G401.6 (cell line): Measurements from ENCODE around the gene PPP1R3G.

Experiments used
- FAIRE-seq: peaks from 2 replicates; lab custom pipeline; 2012; peaks lifted over from hg19 to GRCh38; lab: Jason Lieb, UNC

The PPP1R3G gene

DNA sequence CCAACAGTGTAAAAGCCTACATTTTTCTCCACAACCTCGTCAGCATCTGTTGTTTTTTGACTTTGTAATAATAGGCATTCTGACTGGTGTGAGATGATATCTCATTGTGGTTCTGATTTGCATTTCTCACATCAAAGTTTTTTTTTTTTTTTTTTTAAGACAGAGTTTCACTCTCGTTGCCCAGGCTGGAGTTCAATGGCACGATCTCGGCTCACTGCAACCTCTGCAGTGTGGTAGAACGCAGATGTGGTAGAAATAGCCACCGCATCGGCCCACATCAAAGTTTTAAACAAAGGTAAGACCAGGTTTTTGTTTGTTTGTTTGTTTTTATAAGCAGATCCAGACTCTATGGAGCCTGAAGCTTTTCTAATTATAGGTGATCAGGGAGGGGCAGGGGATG lies 12.7 kb upstream of the PPP1R3G start:
- FAIRE-seq = no peak

DNA sequence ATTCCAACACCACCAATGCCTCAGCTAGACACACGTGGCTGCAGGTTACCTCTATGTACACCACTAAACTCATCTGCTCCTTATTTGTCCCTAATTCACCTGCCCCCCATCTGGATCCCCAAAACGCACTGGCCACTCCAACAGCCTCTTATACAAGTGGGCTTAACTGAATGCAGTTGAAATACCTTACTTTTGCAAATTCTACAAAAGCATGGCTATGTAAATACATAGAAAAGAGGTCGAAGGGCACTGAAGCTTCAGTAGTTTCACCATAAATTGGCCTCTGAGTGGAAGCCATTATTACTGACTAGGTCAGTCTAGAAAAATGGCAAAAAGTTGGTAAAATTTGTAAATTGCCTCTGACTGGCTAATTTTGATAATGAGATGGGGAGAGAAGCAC lies 11.1 kb upstream of the PPP1R3G start:
- FAIRE-seq = no peak

DNA sequence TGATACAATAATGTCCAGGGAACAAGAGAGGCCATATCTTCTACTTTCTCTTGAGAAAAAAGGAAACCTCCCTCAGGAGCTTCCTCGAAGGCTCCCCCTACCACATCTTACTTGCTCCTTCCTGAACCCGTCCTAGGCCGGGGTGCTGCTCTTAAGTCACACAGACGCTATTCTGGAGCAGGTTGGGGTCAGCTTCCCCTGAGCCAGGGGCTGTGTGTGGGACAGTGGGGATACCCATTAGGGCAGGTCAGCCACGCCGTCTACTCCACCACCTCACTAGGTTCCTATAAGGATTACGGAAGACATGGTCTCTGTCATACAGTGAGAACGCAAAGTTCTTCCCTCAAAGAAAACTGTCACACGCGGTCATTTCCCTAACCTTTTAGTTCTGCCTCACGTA lies 8.2 kb upstream of the PPP1R3G start:
- no peak for FAIRE-seq

DNA sequence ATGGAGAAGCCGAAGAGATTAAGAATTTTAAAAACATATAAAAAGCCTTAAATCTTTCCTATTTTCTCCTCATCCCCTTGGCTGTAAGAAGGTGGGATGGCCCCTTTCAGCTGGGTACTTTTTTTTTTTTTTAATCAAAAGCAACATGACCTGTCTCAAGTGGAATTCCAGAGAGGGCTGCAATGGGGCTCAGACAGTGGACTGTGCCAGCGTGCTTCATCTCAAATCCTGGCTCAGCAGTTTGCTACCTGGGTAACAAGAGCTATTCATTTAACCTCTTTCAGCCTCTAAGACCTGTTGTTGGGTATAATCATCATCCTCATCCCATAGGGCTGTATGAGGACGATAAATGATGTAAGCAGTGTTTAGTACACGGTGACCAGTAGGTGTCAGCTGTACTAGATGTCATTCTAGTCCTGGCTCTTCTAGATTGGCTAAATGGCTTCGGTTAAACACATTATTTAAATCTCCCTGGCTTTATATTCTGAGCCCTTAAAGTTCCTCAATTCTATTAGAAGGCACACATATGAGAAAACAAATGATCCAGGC lies 6.9 kb upstream of the PPP1R3G start:
- FAIRE-seq = no peak

DNA sequence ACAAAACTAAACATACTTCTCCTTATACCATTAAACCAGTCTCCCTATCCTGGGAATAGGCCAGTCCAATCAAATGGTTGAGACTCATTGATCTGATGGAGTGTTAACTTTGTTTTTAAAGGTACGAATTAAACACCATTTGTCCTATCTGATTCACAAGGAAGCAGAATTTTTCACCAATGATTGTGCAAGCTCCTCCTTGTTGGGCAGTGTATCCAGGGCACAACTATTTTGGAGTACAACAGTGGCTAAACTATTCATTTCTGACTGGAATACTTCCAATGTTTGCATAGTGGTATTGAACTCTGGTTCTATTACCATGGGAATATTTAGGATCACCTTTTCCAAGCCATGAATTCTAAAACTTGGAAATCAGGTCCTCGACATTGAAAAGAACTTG lies 5.4 kb upstream of the PPP1R3G start:
- no peak for FAIRE-seq

DNA sequence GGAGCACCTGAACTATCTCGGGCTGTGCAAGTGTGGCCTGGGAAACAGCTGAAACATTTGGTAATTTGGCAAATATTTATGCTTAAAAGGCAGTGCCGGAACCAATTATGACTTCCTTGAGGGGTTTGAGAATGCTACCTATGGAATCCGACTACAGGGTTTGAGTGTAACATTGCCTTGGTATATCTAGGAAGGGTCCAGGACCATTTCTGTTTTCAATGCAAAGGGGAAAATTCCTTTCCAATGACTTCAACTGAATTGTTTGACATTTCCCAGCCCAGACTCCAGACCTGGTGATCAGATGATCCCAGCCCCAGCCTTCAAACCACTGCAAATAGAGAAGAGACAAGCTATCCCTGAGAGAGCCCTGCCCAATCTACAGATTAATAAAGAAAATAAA lies 4.6 kb upstream of the PPP1R3G start:
- no peak for FAIRE-seq

DNA sequence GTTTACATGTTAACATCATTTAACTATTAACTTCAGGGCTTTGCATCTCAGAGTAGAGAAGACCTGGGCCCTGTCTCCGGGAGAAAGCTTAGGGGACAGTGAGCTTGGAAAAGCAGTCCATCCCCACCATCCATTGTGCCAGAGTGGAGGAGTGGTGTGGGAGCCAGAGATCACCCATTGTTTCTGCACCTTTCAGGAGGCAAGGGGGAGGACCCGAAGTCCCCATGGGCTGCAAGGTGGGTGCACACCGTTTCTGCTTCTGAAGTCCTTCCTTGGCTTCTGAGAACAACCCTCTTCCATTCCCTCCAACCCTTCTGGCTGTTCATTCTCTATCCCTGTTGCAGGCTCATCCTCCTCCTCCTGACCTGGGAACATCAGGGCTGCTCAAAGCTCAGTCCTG lies 4.0 kb upstream of the PPP1R3G start:
- FAIRE-seq = no peak

DNA sequence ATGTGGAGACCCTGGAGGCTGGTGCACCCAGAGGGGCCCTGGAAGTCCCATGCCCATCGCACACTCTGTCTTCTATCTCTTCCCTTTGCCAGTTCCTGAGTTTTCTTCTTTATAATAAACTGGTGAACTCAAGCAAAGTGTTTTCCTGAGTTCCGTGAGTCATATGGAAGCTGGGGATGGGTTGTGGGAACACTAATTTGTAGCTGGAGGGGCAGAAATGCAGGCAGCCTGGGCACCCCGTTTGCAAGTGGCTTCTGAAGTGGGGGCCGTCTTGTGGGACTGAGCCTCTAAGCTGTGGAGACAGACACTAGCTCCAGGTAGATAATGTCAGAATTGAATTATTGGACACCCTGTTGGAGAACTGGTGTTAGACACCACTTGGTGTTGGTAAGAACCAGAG lies 3.2 kb upstream of the PPP1R3G start:
- FAIRE-seq = no peak

DNA sequence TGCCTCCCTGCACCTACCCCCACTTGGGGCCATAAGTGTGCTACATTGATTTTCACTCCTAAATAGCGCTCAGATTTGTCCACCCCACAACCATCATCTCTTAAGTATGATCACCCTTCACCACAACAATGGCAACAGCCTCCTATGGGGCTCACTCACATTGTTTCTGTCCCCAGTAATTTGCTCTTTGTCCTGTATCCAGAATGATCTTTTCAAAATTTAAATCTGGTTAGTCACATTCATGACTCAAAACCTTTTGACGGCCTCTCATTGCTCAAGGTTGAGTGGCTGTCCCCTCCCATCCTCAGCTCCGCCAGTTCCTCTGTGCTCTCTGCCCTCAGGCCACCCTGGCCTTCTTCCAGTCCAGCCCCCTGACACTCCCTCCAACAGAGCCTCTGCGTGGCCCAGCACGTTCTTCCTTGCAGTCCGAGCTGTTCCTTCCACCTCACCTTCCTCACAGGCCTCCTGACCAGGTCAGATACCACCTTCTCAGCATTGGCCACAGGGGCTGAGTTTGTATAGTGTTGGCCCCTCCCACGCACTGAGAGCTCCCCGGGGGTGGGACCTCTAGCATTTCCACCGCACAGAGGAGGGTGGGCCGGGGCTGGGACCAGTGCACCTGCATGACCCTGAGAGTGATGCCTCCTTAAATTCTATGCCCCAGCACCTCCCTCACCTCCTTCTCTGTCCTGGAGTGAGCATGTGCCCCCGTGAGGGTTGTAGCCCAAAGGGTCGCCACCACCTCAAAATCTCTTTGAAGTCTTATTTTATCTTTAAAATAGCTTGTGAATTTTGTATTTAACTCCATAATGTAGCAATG lies 2.4 kb upstream of the PPP1R3G start:
- no peak for FAIRE-seq

DNA sequence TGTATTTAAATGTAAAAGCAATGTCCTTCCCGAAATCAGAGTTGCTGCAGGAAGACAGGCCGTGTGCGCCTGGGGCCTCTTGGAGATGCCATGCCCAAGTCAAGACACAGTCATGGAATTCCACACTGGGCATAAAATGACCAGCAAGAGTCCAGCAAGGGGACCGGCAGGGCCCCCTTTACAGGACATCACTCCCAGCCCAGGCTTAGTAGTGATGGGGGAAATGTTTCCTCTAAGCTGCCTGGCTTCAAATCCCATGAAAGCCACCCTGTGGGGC lies 1.9 kb upstream of the PPP1R3G start:
- FAIRE-seq = no peak

DNA sequence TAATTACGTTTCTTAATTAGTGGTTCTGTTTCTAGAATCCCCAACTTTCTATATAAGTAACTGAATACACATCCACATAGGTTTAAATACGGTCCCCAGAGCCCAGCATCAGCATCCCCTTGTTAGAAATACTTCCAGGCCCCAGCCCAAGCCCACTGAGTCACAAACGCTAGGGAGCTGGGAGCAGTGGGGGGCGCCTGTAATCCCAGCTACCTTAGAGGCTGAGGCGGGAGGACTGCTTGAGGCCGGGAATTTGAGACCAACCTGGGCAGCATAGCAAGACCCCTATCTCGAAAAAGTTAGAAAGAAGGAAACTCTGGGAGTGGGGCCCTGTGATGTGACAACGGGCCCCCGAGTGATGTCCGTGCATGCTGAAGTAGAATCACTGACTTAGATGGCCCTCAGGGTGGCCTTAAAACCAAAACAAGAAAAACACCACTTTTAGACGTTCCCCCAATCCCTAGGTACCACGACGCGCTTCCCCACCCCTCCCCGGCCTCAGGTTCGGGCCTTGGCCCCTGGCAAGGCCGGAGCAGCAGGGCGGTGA lies 1.3 kb upstream of the PPP1R3G start:
- no peak for FAIRE-seq

DNA sequence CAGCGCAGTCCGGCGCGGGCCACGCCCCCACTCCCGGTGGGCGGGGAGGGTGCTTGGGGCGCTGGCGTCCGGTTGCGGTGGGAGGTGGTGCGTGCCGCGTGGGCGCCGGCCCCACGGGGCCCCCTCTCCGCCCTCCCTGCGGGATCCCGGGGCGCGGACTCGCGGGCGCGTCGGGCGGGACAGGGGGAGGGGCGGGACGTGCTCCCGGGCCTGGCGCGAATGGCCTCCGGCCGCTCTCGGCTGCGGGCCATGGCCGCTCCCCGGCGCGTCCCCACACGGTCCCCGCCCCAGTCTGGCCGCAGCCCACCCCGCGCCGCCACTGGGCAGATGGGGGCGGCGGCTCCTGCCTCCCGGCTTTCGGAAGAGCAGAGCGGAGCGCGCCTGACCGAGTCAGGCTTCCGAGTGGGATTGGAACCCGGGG lies 771 bp upstream of the PPP1R3G start:
- no peak for FAIRE-seq

DNA sequence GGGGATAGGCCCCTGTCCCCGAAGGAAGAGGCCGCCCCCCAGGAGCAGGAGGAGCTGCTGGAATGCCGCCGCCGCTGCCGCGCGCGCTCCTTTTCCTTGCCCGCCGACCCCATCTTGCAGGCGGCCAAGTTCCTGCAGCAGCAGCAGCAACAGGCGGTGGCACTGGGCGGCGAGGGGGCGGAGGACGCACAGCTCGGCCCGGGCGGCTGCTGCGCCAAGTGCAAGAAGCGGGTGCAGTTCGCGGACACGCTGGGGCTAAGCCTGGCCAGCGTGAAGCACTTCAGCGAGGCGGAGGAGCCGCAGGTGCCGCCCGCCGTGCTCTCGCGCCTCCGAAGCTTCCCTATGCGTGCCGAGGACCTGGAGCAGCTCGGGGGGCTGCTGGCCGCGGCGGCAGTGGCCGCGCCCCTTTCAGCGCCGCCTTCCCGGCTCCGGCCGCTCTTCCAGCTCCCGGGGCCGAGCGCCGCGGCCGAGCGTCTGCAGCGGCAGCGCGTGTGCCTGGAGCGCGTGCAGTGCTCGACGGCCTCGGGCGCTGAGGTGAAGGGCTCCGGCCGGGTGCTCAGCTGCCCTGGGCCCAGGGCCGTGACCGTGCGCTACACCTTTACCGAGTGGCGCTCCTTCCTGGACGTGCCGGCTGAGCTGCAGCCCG lies 630 bp downstream of the PPP1R3G start:
- no peak for FAIRE-seq

DNA sequence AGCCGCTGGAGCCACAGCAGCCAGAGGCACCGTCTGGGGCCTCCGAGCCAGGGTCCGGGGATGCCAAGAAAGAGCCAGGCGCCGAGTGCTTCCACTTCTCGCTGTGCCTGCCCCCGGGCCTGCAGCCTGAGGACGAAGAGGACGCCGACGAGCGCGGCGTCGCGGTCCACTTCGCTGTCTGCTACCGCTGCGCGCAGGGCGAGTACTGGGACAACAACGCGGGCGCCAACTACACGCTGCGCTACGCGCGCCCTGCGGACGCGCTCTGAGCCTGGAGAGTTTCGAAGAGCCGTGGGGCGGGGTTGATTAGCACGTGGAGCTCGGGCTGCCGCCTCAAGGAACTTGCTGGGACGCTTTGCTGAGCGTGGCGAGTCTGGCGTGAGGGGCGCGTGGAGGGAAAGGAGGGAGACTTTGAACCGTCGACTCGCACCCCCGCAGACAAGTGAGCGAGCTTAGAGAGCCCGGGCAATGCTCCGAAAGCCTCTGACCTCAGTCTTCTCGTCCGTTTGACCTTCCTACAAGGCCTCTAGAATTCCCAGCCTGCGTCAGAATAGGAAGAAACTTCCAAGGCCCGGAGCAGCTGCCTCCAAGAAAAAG lies 1.3 kb downstream of the PPP1R3G start:
- no peak for FAIRE-seq

DNA sequence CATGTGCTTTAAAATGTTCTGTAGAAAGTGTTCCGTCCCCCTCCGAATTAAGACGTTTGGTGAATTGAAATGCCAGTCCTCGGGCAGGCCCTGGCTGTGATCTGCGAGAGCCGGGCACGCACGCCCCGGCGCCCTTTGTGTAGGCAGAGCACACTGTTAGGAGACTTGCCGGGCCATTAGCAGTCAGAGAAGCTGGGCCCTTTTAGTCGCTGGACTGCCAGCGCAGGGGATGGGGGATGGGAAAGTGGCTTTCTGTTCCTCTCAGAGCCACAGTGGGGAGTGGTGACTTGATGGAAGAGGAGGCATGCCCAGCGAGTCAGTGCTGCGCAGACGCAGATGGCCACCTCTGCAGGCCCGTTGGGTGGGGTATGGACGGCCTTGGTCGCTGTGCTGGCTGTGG lies 2.2 kb downstream of the PPP1R3G start:
- no peak for FAIRE-seq

DNA sequence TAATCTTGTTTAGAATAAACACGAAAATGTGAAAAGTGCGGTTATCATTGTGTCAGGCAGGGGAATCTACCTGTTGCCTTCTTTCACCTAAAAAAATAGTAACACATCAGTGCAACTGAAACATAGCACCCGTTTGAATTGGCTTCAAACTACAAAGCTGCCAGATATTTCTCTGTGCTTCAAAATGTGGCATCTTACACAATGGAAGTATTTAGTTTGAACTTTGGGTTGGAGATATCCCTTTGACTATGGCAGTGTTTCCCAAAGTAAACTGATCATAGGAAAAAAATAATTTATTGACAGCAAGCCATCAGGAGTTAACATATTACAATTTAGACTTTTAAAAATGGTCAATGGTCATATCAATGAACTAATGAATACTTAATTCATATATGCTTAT lies 3.6 kb downstream of the PPP1R3G start:
- no peak for FAIRE-seq

DNA sequence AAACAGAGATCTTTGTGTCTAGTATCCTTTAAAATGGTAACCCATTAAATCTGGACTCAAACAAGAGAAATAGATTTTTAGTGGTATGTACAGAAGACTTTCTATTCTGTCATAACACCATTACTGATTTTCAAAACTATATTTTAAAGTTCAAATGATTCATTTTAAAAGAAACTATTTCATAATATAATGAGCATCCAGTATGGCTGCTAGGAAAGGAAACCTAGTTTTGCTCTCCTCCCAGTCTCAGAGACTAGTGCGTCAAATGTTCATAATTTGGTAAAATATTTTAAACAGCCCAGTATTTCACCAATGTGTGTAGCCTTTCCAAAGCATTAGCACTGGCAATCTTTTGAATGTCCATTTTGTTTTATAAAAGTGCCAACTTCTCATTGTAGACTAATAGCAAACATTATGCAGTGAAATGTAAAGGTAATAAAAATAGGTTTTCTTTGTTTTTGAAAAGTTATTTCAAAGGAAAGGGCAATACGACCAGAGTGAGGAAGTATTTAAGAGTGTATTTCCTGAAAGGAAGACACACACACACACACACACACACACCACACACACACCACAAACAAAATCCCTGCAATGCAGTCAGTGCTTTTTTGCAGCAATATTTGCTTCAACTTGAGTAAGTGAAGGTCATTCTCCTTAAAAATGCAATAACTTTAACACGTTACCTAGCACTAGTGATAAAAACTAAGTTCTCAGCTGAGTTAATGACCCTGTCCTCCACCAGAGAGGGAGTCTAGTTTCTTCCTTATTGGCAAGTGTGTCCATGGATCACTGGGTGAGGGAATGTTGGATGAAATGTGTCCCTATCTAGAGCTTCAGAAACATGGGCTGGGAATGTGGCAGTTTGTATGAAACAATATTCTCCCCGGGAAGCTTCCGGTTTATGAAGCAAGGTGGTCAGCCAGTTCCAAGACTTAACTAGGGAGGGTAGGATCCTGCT lies 4.6 kb downstream of the PPP1R3G start:
- FAIRE-seq = no peak

DNA sequence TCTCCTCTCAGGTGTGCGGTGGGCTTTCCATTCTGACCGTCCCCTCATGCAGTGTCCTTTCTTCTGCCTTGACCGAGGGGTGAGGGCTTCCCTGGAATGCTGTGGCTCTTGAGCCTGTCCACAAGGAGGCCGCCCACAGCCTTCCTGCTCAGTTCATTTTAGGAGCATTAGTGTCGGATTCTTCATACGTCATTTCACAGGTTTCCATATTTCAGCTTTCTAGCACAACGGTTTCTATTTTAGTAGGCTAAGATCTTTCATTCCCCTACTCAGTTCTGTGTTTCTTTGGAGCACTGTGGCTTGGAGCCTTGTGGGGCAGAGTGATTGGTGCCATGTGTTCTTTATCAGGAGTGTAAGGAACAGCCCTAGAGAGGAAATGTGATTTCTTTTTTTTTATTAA lies 5.5 kb downstream of the PPP1R3G start:
- FAIRE-seq = no peak

DNA sequence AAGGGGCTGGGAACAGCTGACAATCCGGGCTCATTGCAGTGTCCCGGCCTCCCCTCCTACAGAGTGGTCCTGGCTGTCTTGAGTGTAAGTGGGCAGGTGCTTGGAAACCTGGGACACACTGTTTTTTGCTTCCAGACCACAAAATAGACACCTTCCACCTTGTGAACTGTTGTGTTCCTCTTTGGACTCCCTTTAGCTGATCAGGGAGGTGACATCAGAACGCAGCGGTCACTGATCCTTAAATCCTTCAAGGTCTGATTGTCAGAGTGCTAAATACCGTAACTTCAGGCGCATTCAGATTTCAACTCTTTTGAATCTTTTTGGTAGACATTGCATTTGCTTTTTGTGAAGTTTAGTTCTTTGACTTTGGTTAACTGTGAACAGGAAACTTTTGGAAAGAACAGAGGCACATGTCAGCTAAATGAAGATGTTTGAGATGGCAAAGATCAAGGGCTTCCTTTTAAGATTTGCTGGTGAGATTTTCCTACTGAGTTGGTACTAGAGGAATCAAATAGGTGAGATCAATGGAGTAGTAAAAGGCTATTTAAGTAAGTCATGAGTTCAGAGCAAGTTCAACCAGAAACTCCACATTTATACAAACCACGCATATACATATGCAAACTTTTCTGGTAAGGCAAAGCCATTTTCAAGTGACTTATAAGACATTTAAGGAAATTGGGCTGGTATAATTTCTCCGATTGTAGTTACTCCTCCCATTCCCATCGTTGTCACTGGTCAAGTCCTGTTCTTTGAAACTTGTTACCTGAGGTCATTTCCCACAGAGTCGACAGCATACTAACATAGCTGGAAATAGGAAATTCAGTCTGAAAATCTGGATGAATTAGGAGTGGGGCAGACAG lies 6.3 kb downstream of the PPP1R3G start:
- no peak for FAIRE-seq

DNA sequence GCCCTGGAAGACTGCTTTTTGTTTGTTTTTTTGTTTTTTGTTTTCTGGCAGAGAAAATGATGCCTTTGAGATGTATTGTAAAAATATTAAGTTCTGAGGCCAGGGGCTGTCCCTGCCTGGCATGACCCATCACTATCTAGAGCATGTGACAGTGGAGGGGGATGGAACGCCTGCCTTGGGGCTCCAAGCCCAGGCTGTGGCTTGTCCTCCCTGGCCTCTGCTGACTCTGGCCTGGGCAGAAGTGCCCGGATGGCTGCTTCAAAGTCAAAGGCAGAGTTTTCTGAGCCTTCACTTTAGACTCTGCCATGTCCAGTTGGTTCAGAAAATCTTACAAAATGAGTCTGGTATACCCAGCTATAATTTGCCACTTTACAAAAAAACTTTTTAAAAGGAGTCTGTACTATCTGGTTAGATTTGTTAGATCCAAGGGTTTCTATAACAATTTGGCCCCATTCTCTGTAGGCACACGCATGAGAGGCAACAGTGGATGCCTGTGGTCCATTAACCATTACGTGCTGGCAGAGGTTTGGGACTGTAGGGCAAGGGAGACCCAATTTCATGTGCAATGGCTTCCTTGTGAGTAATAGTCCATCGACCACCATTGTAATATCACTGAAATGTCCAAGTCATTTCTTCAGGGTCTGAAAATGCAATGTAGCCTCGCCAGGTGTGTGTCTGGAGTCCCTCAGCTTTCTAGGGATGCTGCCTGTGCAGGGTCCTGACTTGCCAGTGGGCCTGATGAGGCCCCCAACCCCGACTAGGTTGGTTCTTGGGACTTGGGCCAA lies 8.3 kb downstream of the PPP1R3G start:
- no peak for FAIRE-seq
